T-helper 2 cell treated with Interferon-gamma antibody and Interleukin-4, amounts not matched to agents 100 ng/mL and 5 ng/mL, for 36 hours (primary cell): ENCODE data around the gene FAM131A. TPM values are rescaled to one million over a fixed set of nuclear protein-coding genes. Genes with fewer than 3 reads are reported as not detected.

ENCODE experiments used
- intact Hi-C: fragments of 100-400 bp; cut with micrococcal nuclease; formaldehyde crosslinking; loops from one replicate; pipeline ENCODE4 v1.15.1; 2023
- total RNA-seq: library from RNA; stranded (reverse); gene quantifications from 2 replicates; pipeline ENCODE4 v1.2.3, GENCODE V29; 2022

FAM131A gene
- total RNA-seq, 1 donor from 2014 or later: 5.3 TPM

DNA sequence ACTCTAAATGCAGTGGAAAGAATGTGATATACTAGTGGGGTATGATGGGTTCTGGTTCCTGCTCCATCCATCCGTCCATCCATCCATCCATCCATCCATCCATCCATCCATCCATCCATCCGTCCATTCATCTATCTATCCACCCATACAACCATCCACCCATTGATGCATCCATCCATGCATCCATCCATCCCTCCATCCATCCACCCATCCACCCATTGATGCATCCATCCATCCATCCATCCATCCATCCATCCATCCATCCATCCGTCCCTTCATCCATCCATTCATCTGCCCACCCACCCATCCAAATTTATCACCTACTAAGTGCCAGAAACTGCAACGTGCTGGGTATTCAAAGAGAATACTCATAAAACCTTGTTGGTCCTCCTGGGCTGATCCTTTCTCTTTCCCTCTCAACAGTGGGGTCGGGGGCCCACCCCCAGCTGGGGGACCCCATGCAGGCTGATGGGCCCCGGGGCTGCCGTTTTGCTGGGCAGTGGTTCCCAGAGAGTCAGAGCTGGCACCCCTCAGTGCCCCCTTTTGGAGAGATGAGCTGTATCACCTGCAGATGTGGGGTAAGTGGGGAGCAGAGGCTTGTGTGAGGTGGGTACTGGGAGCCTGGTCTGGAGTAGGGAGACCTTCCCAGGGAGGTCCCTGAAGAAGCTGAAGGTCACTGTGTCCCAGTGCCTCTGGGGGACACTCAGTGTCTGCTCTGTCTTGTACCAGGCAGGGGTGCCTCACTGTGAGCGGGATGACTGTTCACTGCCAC lies 51.0 kb downstream of the FAM131A start:
- intact Hi-C loops: no loop called here

DNA sequence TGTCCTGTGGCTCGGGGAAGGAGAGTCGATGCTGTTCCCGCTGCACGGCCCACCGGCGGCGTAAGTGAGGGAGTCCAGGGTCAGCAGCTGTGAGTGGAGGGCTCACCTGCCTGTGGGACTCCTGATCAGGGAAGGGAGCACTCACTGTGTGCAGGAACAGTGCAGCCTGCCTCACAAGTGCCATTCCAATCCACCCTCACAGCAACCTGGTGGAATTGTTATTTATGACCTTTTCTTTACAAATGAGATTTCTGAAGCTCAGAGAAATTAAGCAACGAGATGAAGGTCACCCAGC lies 51.5 kb downstream of the FAM131A start:
- intact Hi-C loops: no loop called here

DNA sequence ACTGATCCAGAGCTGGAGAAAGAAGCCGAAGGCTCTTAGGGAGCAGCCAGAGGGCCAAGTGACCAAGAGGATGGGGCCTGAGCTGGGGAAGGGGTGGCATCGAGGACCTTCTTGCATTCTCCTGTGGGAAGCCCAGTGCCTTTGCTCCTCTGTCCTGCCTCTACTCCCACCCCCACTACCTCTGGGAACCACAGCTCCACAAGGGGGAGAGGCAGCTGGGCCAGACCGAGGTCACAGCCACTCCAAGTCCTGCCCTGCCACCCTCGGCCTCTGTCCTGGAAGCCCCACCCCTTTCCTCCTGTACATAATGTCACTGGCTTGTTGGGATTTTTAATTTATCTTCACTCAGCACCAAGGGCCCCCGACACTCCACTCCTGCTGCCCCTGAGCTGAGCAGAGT lies 52.0 kb downstream of the FAM131A start:
- intact Hi-C loops: no loop called here

DNA sequence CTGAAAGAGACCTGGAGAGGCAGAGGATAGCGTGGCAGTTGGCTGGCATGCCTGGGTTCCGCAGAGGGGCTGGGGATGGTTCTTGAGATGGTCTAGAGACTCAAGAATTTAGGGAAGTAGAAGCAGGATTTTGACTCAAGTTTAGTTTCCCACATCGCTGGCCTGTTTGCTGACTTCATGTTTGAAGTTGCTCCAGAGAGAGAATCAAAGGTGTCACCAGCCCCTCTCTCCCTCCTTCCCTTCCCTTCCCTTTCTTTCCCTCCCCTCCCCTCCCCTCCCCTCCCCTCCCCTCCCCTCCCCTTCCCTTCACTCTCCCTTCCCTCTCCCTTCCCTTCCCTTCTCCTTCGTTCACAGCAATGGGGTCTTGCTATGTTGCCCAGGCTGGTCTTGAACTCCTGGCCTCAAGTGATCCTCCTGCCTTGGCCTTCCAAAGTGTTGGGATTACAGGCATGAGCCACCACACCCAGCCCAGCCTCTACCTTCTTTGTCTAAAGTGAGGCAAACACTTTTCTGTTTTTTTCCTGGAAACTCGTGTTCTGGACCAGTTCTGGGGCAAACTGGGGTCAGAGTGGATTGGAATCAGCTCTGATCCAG lies 52.6 kb downstream of the FAM131A start:
- intact Hi-C loops: no loop called here

DNA sequence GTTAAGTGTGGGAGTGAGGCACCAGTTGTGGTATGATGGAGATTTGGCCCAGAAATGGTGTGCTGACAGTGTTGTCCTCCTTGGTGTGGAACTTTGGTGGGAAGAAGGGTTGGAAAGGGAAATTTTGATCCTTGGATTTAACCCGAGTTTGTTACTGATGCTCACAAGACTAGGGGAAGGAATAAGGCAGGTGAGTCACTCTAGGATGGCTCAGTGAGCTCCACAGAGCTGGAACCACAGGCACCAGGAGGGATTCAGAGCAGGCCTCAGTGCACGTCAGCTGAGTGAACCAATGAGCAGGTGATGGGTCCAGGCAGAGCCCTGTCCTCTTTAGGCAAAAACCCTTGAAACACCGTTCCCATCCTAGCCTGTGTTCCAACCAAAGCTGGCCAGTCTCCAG lies 53.9 kb downstream of the FAM131A start:
- intact Hi-C loops: no loop called here

DNA sequence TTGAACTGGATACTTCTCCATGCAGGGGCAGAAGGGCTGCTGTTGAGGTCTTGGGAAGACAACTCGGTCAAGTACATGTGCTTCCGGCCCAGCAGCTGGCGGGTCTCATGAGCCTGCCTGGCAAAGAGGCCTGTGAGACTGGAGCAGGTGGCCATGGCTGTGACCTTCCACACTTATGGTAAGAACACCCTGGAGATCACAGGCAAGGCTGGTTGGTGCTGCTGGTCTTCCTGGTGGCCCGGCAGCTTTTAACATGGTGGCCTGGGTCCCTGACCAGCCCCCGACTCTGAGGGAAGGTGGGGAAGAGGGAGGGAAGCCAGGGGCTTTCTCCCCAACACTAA lies 57.9 kb downstream of the FAM131A start:
- intact Hi-C loops: no loop called here

Other genes starting within 250 kb of the FAM131A start
- gene HTR3E, start 240.5 kb upstream of the FAM131A start, total RNA-seq: not detected in 2 replicates
- gene EIF2B5, start 202.2 kb upstream of the FAM131A start, total RNA-seq: 57.1 and 65.5 TPM in 2 replicates
- gene DVL3, start 182.2 kb upstream of the FAM131A start, total RNA-seq: 39.7 and 44.5 TPM in 2 replicates
- 194 and 211 TPM in 2 replicates for gene AP2M1, start 162.7 kb upstream of the FAM131A start, total RNA-seq
- 58.1 and 60.0 TPM in 2 replicates for gene ABCF3, start 151.4 kb upstream of the FAM131A start, total RNA-seq
- gene VWA5B2, start 108.0 kb upstream of the FAM131A start, total RNA-seq: not detected in 2 replicates
- 48.5 and 53.0 TPM in 2 replicates for gene ALG3, start 88.6 kb upstream of the FAM131A start, total RNA-seq
- 5.0 and 6.4 TPM in 2 replicates for gene EEF1AKMT4, start 87.9 kb upstream of the FAM131A start, total RNA-seq
- gene CAMK2N2, start 76.0 kb upstream of the FAM131A start, total RNA-seq: 0.14 and 0.16 TPM in 2 replicates
- gene ECE2, start 61.6 kb upstream of the FAM131A start, total RNA-seq: not detected in 2 replicates
- 225 and 230 TPM in 2 replicates for gene PSMD2, start 38.4 kb upstream of the FAM131A start, total RNA-seq
- gene EIF4G1, start 23.0 kb upstream of the FAM131A start, total RNA-seq: 397 and 400 TPM in 2 replicates
- 3.7 and 4.0 TPM in 2 replicates for gene CLCN2, start 24.0 kb downstream of the FAM131A start, total RNA-seq
- gene POLR2H, start 24.1 kb downstream of the FAM131A start, total RNA-seq: 89.8 and 91.6 TPM in 2 replicates
- gene THPO, start 40.6 kb downstream of the FAM131A start, total RNA-seq: not detected in 2 replicates
- not detected in 2 replicates for gene CHRD, start 42.5 kb downstream of the FAM131A start, total RNA-seq
- gene EPHB3, start 224.2 kb downstream of the FAM131A start, total RNA-seq: 0.05 and 0.14 TPM in 2 replicates